K562 (cell line): ENCODE measurements around the gene SLC48A1. TPM values are rescaled to one million over a fixed set of nuclear protein-coding genes. Genes with fewer than 3 reads are reported as not detected.

Source experiments
- CBFA2T2 ChIP-seq: fragments of 450-650 bp; conservative IDR thresholded peaks from 2 replicates; pipeline ENCODE4 v1.6.1; 2017; ENCODE audit warnings: mild to moderate bottlenecking
- CEBPB ChIP-seq: fragments of 450-650 bp; IDR thresholded peaks from 2 replicates; pipeline ENCODE4 v1.6.1; 2016; ENCODE audit warnings: missing genetic modification characterization, missing compliant biosample characterization
- E2F6 ChIP-seq, 2 experiments: IDR thresholded peaks; 2 replicates each; pipeline ENCODE4 v1.6.1; 2011; ENCODE audit warnings: borderline replicate concordance in 1 of 2, control low read depth in 1 of 2, low read depth in 1 of 2, low read length in 1 of 2, mild to moderate bottlenecking in 1 of 2, mixed read lengths in 1 of 2, moderate library complexity in 1 of 2; ENCODE audit not compliant: insufficient read depth in 1 of 2, insufficient read length in 1 of 2, poor library complexity in 1 of 2, severe bottlenecking in 1 of 2; ENCODE audit errors: extremely low read depth in 1 of 2
- ETV5 ChIP-seq: sonication (generic); formaldehyde crosslinking; IDR thresholded peaks from 2 replicates; pipeline ENCODE4 v1.4.0; 2020; ENCODE audit warnings: low read depth, mild to moderate bottlenecking, missing genetic modification reagents
- GATAD2B ChIP-seq: fragments of 450-650 bp; IDR thresholded peaks from 2 replicates; pipeline ENCODE4 v1.6.1; 2017; ENCODE audit warnings: mild to moderate bottlenecking, borderline replicate concordance
- MNT ChIP-seq, 2 experiments: fragments of 450-650 bp; conservative IDR thresholded peaks; 2 replicates each; pipeline ENCODE4 v1.6.1; 2017; ENCODE audit warnings: mild to moderate bottlenecking in 2 of 2, moderate library complexity in 2 of 2
- NR4A1 ChIP-seq, 2 experiments: fragments of 250-450 bp in 1 of 2; fragments of 450-650 bp in 1 of 2; sonication (Bioruptor Pico) in 1 of 2; IDR thresholded peaks; 2 replicates each; pipeline versions ENCODE4 v1.4.0 to v1.6.1; 2016 to 2020; ENCODE audit warnings: mild to moderate bottlenecking in 2 of 2, missing compliant biosample characterization in 1 of 2, missing genetic modification characterization in 1 of 2, moderate library complexity in 1 of 2
- RBM34 ChIP-seq: fragments of 200-400 bp; formaldehyde crosslinking; IDR thresholded peaks from 2 replicates; pipeline ENCODE4 v1.6.1; 2018; ENCODE audit warnings: low read length, borderline replicate concordance; ENCODE audit not compliant: insufficient read depth
- RFX5 ChIP-seq: IDR thresholded peaks from 2 replicates; pipeline ENCODE4 v1.6.1; 2011; ENCODE audit warnings: low read depth, mild to moderate bottlenecking, improper control_type of control experiment, low read length
- SREBF1 ChIP-seq: fragments of 150-350 bp; IDR thresholded peaks from 2 replicates; pipeline ENCODE4 v1.6.1; 2014; ENCODE audit warnings: antibody characterized with exemption, low read depth, low read length, borderline replicate concordance
- TGIF2 ChIP-seq: sonication (generic); formaldehyde crosslinking; IDR thresholded peaks from 2 replicates; pipeline ENCODE4 v1.8.1; 2022; ENCODE audit warnings: mild to moderate bottlenecking, missing genetic modification reagents, moderate library complexity
- ZBTB33 ChIP-seq: sonication (generic); formaldehyde crosslinking; IDR thresholded peaks from 2 replicates; pipeline ENCODE4 v1.8.1; 2023; ENCODE audit warnings: mild to moderate bottlenecking, missing genetic modification reagents
- polyA plus RNA-seq, 8 experiments: library from polyadenylated mRNA; depleted of rRNA in 4 of 8; stranded (reverse) in 5 of 8; unstranded in 3 of 8; fragments of >200 nt; fragmentation: Nextera tagmentation in 2 of 8; fragmentation: Illumina TruSeq in 1 of 8; extraction: Ambion mirVana in 2 of 8; extraction: Trizol in 1 of 8; gene quantifications; 2 replicates each; pipeline versions ENCODE4 v1.2.1 to v1.2.3, GENCODE V29; 2011 to 2014; ENCODE audit warnings: inconsistent platforms in 1 of 8, missing spikeins in 1 of 8
- total RNA-seq, 7 experiments: library from RNA; depleted of rRNA in 6 of 7; stranded (reverse); fragments of >200 nt in 6 of 7; fragmentation: Illumina TruSeq in 2 of 7; extraction: Trizol in 2 of 7; gene quantifications; 2 replicates each; pipeline versions ENCODE4 v1.2.1 to v1.2.3, GENCODE V29; 2011 to 2021; ENCODE audit warnings: low replicate concordance in 1 of 7

SLC48A1 gene
- total and polyA plus RNA-seq, 9 of the 15 experiments (the other 6 are each of a cell fraction or from before 2014, with no cell fraction given), result 10.7 to 37.5 (median 18.7) TPM

- TF ChIP-seq CEBPB (tag) (no peak), TGIF2 (CRISPR knock-in tag) (0 out of 2 replicates have a peak, but pooled peaks have one; percentile 76), GATAD2B (peak; percentile 82; the same call in 1 of the 2 replicates), SREBF1 (no peak), E2F6 (IDR thresholded peaks at IDR 0.05; ENCODE audit: borderline replicate concordance in 1 of 2, extremely low read depth in 1 of 2, insufficient read depth in 1 of 2, insufficient read length in 1 of 2, low read depth in 1 of 2, low read length in 1 of 2, poor library complexity in 1 of 2, severe bottlenecking in 1 of 2) (peak; percentile 14 to 52), RBM34 (no peak), NR4A1 (CRISPR knock-in tag; IDR thresholded peaks at IDR 0.05) (peak; percentile 23; the same call in 1 of the 2 replicates), NR4A1 (tag; IDR thresholded peaks at IDR 0.05) (no peak), MNT (conservative IDR thresholded peaks at IDR 0.05) (peak; percentile 25 to 49; a peak in 1 of 4 replicates), RFX5 (no peak), ZBTB33 (CRISPR knock-in tag) (no peak), CBFA2T2 (no peak), ETV5 (CRISPR knock-in tag) (peak; percentile 53; the same call in 1 of the 2 replicates)
- TF ChIP-seq, all 486 proteins: peak for 72
These were observed at the start of gene SLC48A1 (continued) for GRCh38 chr12:47773062-47773857.
